ENCODE results near the gene FKBP8.

DNA sequence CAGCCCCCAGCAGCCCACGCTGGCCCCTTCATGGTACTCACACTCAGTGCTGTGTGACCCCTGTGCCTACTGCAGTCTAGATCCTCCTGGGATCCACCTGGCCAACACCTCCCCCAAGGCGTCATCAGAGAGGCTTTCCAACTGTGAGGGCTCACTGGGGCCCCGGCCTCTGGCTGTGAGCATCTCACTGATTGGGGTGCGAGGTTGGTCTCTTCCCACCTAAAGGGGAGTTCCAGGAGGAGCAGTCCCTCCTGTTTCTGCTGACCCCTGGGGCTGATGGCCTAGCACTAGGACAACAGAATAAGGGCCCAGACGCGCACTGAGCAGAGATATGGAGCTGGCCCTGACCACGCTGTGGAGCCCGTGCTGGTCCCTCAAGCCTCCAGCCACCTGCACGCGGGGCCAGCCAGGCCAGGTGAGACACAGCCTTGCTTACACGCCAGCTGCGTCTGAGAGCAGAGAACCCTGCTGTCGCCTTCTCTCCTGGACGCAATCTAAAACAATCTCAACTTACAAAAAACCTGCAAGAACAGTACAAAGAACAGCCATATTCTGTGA, 53.7 kb downstream of the FKBP8 start:
- TF ChIP-seq, protein P1, sequence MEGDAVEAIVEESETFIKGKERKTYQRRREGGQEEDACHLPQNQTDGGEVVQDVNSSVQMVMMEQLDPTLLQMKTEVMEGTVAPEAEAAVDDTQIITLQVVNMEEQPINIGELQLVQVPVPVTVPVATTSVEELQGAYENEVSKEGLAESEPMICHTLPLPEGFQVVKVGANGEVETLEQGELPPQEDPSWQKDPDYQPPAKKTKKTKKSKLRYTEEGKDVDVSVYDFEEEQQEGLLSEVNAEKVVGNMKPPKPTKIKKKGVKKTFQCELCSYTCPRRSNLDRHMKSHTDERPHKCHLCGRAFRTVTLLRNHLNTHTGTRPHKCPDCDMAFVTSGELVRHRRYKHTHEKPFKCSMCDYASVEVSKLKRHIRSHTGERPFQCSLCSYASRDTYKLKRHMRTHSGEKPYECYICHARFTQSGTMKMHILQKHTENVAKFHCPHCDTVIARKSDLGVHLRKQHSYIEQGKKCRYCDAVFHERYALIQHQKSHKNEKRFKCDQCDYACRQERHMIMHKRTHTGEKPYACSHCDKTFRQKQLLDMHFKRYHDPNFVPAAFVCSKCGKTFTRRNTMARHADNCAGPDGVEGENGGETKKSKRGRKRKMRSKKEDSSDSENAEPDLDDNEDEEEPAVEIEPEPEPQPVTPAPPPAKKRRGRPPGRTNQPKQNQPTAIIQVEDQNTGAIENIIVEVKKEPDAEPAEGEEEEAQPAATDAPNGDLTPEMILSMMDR (IDR thresholded peaks at IDR 0.05; ENCODE audit: insufficient read depth, low read length) = no peak
- no peak for TF ChIP-seq POLR2AphosphoS5 (IDR thresholded peaks at IDR 0.05; ENCODE audit: low read depth)
- TF ChIP-seq GABPA (IDR thresholded peaks at IDR 0.05; ENCODE audit: low read depth) = no peak

Measured in HL-60 (cell line).